GM12801 (cell line): Measurements from ENCODE around the gene CRTC1.

ENCODE experiments used
- TF ChIP-seq, protein P1 (sequence below): IDR thresholded peaks from one replicate; pipeline ENCODE4 v1.5.1; 2011; ENCODE audit warnings: control low read depth; ENCODE audit not compliant: insufficient read length; ENCODE audit errors: extremely low read depth

The CRTC1 gene

DNA sequence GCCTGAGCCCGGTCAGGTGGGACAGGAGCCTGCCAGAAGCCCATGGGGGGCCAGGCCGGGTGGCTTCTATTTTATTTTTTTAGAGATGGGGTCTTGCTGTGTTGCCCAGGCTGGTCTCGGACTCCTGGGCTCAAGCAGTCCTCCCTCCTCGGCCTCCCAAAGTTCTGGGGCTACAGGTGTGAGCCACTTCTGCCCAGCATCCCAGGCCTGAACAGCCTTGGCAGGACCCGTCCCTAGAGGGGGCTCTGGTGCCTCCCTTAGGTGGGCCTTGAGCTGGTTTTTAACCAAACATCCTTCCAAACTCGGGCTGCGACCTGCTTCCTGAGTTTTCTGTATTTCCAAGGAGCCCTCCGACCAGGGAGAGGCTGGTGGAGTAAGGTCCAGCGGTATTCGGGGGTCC is 97.2 kb downstream of the CRTC1 start:
- TF ChIP-seq, protein P1, sequence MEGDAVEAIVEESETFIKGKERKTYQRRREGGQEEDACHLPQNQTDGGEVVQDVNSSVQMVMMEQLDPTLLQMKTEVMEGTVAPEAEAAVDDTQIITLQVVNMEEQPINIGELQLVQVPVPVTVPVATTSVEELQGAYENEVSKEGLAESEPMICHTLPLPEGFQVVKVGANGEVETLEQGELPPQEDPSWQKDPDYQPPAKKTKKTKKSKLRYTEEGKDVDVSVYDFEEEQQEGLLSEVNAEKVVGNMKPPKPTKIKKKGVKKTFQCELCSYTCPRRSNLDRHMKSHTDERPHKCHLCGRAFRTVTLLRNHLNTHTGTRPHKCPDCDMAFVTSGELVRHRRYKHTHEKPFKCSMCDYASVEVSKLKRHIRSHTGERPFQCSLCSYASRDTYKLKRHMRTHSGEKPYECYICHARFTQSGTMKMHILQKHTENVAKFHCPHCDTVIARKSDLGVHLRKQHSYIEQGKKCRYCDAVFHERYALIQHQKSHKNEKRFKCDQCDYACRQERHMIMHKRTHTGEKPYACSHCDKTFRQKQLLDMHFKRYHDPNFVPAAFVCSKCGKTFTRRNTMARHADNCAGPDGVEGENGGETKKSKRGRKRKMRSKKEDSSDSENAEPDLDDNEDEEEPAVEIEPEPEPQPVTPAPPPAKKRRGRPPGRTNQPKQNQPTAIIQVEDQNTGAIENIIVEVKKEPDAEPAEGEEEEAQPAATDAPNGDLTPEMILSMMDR, result no peak

DNA sequence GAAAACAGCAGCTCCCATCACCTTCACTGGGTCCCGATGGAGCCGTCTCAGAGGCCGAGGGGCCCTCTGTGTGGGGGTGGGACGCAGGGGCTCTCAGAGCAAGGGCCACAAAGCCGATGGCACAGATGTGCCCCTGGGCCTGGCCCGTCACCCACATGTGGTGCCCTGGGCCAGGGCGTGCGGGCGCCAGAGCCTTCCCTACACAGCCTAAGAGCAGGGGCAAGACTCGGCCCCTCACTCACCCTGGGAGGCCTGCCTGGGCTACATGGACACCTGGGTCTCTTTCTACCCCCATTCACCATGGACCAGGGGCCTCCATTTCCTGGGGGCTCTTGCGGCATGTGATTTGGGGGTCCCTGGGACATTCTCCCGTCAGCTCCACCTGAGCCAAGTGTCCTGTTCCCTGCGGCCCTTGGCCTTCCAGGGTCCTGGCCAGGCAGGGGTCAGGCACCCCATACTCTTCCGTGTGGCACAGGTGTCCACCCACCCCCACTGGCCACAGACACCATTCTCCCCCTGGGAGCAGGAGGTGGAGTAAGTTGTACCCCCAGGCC is 97.6 kb downstream of the CRTC1 start:
- TF ChIP-seq, protein P1, result no peak

DNA sequence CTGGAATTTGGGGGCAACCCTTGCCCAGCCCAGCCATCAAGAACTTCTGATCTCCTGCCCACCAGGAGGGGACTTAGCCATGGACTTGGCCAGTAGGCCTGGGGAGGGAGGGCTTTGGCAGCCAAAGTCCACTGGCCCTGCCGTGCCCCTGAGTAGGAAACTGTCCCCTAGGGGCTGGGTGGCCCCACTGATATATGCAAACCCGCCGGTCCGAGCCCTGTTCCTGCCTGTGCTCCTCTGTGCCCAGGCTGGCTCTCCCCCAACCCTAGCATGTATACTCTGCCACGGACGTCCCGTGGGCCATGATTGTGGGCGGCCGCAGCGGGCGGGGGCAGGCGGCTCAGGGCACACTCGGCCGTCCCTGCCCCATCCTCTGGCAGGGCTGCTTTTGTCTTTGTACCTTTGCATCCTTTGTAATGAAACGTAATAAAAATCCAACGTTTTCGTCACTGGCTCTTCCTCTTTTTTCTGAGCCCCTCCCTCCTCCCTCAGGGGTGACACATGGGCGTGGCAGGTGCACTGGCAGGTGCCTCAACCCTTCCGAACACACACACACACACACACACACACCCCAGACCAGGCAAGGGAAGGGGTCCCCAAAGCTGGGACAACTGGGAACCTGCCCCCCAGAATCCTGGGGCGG is 98.5 kb downstream of the CRTC1 start:
- TF ChIP-seq, protein P1, result no peak

DNA sequence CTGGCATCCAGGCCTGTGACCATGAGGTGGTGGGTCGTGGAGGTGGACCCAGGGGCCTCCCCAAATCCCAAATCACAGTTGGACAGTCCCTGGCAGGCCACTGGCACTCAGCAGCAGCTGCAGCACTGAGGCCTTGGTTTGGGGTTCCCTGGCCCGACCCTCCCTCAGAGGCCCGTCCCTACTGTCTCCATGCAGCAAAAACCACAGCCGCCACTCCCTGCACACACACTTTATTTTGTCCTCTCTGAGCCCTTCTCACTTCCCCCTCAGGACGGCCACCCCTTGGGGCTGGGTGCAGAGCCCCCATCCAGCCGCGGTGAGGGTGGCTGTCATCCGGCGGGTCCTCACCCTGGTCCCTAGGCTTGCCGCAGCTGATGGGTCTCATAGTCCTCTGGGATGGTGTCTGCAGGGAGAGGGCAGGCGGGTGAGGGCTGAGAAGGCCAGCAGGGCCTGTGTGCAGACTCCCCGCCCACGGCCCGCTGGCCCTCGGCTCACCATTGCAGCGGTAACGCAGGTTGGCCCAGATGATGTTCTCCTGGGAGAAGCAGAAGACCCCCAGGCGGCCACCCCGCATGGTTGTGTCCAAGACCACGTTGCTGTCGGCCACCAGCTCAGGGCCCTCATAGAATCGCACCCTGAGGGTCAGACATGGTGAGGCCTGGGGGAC is 99.2 kb downstream of the CRTC1 start:
- TF ChIP-seq, protein P1, result no peak

DNA sequence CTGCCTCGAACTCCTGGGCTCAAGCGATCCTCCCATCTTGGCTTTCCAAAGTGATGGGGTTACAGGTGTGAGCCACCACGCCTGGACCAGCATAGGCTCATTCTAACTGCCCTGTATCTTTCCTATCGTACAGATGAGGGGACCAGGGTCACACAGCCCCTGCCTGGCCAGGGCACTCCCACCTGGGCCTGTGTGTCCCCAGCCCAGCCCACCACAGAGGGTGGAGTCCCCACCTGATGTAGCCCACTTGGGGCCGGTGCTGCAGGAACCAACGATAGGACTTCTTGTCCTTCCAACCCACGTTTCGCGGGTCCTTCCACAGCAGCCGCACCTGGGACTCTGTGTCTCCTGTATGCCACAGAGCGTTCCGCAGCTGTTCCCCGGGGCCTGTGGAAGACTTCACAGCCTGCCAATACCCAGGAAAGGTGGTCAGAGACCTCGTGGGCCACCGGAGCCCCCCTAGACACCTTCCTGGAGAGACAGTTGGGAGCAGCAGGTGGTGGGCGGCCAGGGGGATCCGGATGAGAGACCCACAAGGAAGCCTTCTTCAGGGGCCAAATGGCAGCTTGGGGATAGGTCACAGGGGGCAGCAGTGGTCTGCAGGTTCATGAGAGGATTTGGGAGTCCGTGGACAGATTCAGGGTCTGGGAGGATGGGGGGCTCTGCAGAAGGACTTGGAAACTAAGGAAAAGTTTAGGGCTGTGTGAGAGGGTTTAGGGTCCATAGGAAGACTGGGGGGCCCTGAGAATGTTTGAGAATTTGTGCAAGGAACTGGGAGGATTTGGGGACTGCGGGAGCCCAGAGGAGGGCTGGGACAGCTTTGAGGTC is 100.7 kb downstream of the CRTC1 start:
- TF ChIP-seq, protein P1, result no peak

DNA sequence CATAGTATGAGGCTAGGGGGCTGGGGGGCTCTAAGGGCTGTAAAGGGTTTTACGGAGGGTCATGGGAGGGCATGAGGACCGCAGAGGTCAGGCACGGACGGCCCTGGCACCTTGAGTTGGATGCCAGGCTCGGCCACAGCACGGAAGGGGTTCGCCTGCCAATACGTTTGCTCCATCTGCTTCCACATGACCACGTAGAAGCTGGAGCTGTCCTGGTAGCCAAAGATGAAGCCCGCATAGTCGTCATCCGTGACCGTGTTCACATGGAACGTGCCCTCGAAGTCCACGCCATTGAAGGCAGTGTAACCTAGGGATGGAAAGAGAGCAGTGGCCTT is 101.3 kb downstream of the CRTC1 start:
- TF ChIP-seq, protein P1, result no peak
